Superior temporal gyrus (tissue), 1 donor: ENCODE measurements around the gene TTR.

Experiments used
- DNase-seq: peaks from one replicate; pipeline ENCODE4 v3.0.0-alpha.2; 2016; ENCODE audit errors: extremely low spot score

Gene TTR

GRCh38 chr18:31591628-31592027, at the start of gene TTR:
TTR (plus strand) TSS chr18:31591877; CDS start chr18:31591903, 26 bp downstream.
- DNase-seq: no peak

GRCh38 chr18:31546476-31546875, 45.2 kb upstream of the TTR start:
- DNase-seq: no peak

DNA sequence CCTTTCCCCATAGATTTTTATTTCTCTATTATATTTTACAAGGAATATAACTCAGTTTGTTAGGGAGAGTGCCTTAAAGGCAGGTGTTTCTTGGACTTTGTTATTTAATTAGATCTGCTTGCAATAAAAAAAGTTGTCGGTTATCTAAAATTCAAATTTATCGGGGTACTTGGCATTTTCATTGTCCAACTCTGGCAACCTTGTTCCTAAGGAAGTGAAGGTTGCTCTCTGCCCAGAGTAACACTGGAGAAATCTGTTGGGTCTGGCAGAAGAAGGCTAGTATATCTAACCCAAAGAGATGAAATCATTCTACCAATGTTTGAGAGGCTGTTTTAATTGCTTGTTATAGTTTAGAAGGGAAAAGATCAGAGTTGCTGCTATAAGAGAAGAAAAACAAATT, 42.8 kb upstream of the TTR start:
- DNase-seq: no peak

DNA sequence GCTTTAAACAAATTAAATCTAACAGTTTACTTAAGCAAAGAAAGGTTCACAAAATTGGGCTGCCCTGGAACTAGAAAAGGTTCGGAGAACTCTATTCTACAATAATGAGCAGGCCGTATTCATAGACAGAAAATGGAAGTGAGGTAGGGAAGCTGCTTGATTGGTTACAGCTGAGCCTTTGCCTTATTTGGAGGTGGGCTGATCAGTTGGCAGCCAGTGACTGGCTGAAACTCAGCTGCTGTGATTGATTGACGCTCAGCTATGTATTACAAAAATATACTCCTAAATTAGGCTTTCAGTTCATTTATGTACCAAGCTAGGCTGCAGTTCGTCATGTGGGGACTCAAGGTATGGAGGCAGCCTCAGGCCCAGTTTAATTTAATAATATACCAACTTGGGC, 42.3 kb upstream of the TTR start:
- DNase-seq: no peak

DNA sequence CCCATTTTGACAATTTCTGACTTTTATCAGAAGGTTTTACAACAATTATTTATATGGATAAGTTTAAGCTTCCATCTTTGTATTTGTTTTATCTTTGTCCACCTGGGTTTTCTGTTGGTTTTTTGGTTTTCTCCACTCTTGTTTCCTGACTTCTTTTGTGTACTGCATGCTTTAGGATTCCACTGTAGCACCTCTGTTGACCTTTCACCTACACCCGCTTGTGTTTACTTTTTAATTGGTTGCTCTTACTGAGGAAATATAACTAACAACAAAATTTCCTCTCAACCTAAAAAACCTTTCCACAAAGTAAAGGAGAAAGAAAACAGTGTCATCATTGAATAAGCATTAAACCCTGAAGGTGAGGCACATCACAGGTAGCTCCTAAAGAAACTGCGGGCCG, 39.8 kb upstream of the TTR start:
- no peak for DNase-seq

DNA sequence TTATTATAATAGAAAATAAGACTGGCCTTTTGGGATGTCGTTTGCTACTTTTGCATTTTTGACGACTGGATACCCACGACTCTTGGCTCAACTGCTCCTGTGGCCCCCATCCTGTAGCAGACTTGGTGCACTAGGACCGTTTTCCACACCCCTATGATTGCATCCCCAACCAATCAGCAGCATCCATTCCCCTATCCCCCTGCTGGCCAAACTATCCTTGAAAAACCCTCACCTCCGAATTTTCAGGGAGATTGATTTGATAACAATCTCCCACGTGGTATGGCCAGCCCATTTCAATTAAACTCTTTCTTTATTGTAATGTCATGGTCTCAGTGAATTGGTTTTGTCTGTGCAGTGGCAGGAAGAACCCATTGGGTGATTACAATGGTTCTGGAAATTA, 37.9 kb upstream of the TTR start:
- no peak for DNase-seq

- no peak for DNase-seq
Measured at GRCh38 chr18:31554776-31555175, 36.9 kb upstream of the TTR start.

DNA sequence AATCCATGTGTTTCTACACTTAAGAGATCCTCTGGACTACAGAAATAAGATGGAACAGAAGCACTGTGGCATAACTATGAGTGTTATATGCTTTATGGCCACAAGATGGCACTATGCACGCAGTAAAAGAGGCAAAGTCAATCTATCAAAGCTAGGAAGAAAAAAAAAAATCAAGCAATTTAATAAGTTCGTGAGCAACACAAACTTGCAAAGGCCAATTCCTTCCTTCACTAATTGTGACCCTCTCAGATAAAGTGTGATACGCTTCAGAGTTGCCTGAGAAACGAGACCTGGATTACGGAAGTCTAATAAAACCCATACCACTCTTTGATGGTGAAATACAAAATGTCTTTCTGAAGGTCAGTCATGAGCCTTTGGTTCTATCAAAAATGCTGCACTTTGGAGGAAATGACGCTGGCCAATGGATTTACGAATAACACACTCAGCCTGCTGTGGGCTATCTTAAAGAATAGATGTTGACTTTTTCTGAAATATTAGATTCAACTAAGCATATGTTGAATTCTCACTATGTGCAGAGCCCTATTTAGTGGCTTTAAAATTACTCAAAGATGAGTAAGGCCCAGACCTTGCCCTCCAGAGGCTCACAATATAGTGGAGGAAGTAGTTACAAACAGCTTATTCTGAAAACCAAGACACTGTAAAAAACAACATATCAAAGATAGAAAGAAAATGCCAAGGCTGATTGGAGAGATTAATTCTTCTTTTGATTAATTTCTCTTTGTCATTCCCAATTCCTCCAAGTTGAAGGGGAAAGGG, 35.5 kb upstream of the TTR start:
- peak; percentile 91 for DNase-seq

DNA sequence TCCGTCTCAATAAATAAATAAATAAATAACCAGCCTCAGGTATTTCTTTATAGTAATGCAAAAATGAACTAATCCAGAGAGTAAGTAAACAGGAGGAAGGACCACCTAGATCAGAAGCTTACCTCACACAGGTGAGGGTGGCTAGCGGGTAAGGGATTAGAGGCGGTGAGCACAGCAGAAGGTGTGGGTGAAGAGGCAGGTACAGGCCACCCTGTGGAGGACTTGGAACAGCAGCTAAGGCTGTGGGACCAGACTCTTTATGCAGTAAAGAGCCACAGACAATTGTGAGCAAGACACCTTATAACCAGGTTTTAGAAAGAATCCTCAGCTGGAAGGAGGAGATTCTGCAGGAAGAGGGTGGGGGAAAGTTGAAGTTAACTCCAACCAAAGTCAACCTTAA, 34.2 kb upstream of the TTR start:
- DNase-seq: no peak

DNA sequence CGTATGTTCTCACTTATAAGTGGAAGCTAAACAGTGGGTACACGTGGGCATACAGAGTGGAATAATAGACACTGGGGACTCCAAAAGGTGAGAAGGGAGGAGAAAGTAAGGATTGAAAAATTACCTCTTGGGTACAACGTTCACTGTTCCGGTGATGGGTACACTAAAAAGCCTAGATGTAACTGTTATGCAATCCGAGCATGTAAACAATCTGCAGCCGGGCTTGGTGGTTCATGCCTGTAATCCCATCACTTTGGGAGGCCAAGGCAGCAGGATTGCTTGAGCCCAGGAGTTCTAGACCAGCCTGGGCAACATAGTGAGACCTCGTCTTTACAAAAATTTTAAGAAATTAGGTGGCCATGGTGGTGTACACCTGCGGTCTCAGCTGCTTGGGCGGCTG, 33.1 kb upstream of the TTR start:
- DNase-seq: no peak

GRCh38 chr18:31562726-31563125, 29.0 kb upstream of the TTR start:
- DNase-seq: no peak

DNA sequence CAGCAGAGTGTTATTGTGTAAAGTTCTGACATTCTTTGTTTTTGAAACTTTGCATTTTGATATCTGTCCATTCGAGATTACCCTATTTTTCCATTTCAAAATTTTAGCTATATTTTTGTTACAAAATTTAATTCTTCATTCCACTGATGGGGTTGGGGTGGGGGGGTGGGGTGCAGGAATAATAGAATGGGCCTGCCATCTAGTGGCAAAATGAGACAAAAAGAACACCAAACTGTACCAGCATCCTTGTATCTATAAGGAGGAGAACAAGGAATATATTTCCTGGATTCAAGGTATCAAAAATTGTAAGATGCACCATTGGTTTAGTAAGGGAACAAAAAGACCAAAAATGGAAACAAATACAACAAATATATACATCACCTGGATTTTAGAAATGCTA, 27.9 kb upstream of the TTR start:
- no peak for DNase-seq

DNA sequence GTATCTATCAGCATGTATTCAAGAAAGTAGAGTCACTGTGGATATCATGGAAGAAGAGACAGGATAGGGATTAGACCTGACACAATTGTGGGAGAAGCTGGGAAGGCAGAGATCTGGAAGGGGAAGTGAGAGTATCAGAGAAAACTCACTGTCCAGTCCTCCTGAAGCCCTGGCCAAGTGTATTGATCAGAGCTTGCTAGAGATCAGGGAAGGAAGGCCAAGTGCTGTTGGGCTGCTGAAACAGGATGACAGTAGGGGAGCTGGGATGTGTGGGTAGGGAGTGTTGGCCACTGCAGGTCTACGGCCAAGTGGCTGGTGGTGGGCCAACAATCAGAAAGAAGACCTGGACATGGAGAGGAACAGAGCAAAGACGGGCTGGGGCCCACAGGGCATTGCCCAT, 26.3 kb upstream of the TTR start:
- no peak for DNase-seq

GRCh38 chr18:31565782-31566512, 25.7 kb upstream of the TTR start:
- no peak for DNase-seq

DNA sequence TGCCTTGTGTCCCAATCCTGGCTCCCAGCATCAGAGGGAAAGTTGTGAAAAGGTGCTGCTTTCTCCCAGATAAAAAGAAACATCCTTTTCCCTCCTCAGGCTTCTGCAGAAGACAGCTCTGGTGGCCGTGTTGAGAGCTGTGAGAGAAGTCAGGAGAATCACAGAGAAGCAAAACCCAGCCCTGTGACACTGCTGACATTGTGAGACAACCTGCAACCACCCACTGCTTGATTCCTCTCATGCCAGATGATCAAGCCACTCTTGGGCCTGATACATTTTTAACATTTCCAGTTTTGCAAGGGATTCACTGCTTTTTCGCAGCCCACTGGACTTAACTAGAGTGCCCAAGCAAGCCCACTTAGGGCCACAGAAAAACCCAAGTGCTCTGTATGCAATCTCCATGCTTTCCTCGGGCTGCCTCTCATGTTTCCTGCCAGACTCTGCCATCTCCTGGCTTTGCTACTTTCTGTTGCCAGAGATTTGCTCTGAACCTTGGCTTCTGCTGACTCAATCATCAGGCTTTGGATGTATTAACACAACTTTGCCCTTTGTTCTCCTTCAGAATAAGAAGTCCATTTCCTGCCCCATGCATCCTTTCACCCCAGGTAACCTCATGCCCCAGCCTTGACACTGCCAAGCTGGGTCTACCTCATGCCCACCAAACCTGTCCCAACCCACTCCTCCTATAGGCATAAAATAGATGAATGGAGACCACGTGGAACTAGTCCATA, 24.9 kb upstream of the TTR start:
- no peak for DNase-seq

- no peak for DNase-seq
Measured at GRCh38 chr18:31572368-31572767, 19.3 kb upstream of the TTR start.

DNA sequence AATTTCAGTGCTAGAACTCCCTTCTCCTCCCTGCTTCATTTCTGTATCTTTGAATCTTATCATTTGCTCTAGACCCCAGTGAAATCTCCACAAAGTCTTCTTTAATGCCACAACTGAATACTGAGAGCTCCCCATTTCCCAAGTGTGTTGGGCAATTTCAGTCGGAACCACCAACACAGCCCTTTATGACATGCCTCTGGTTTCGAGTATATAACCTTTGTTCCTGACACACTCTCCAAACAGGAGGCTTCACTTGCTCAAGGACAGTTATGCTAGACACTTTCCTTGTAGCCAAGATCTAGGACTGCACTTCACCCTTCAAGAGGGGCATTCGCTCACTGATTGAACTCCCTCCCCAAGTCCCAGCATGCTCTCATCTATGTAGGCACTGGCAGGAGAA, 18.6 kb upstream of the TTR start:
- DNase-seq: no peak

DNA sequence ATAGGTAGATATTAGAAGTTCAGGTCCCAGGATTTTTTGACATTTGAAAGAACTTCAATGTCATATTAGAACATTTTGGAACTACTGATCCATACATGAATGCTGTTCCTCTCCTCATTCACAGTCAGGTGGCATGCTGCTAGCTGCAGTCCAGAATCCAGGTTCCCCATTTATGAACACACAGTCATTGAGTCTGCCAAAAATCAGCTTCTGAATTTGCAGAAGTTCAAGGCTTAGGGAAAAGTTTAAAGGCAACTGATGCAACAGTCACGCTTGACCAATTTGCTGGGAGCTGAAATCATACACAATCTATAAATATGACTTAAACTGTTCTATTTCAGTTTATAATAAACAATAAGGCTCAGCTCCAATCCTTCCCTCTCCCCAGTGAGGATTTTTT, 17.3 kb upstream of the TTR start:
- no peak for DNase-seq

DNA sequence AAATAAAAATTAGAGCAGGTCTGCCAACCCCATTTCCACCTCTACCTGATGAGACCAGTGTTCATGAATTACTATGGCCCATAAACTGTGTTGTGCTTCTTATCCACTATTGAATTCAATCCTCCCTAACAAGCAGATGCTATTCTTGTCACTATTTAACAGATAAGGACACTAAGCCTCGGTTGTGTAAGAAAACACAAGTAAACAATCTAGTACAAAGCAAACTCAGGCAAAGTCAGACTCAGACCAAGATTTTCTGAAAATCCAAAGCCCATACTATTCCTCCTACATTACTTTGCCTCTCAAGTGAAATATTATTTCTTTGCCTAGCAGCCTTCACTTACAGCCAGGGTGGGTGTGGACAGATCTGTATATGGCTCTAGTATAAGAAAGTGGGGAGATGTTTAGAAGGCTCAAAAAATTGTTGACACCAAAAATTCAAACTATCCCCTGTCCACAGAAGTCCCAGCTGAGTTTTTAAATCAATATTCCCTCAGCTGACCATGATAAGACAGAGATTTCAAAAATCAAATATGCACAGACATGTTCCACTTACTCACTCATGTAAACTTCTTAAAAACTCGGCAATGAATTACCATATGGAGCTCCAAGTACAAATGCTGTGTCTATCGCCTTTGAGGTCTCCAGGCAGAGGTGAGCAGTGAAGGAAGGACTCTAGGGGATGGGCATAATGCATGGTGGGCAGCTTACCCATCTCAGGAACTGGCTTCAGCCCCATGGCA, 16.0 kb upstream of the TTR start:
- no peak for DNase-seq

GRCh38 chr18:31576670-31577069, 15.0 kb upstream of the TTR start:
- no peak for DNase-seq

DNA sequence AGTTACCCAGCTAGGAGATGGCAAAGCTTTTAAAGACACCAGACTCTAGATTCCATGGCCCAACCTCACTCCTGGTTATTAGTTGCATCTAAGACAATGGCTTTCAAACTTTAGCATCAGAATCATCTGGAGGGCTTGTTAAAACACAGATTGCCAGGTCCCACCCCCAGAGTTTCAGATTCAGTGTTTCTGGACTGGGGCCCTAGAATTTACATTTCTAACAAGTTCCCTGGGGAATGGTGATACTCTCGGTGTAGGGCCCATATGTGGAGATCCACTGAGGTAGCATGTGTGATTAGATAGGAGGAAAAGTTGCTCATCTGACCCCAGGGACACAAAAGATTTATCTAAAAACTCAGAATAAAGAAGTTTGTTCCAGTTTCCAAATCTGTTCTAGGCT, 14.5 kb upstream of the TTR start:
- DNase-seq: no peak

- no peak for DNase-seq
Measured at GRCh38 chr18:31578126-31578525, 13.6 kb upstream of the TTR start.
